ENCODE data around the gene TREM1.

DNA sequence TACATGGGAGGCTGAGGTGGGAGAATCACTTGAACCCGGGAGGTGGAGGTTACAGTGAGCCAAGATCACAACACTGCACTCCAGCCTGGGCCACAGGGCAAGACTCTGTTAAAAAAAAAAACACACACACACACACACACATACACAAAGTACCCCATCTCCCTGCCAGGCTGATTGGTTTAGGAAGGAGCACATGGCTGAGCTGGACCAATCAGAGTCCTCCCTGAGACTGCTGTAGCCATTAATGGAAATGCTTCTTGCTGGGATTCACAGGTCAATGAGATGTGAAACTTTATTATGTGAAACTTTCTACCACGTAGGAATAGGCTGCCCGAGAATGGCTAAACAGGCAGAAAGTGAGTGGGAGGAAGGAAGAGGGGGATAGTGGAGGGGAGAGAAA, 2.9 kb downstream of the TREM1 start:
- TF ChIP-seq, protein P1, sequence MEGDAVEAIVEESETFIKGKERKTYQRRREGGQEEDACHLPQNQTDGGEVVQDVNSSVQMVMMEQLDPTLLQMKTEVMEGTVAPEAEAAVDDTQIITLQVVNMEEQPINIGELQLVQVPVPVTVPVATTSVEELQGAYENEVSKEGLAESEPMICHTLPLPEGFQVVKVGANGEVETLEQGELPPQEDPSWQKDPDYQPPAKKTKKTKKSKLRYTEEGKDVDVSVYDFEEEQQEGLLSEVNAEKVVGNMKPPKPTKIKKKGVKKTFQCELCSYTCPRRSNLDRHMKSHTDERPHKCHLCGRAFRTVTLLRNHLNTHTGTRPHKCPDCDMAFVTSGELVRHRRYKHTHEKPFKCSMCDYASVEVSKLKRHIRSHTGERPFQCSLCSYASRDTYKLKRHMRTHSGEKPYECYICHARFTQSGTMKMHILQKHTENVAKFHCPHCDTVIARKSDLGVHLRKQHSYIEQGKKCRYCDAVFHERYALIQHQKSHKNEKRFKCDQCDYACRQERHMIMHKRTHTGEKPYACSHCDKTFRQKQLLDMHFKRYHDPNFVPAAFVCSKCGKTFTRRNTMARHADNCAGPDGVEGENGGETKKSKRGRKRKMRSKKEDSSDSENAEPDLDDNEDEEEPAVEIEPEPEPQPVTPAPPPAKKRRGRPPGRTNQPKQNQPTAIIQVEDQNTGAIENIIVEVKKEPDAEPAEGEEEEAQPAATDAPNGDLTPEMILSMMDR (IDR thresholded peaks at IDR 0.05): no peak
- no peak for TF ChIP-seq POLR2A (IDR thresholded peaks at IDR 0.05)
